Measurements from ENCODE around the gene MZT2A. TPM values are rescaled to one million over a fixed set of nuclear protein-coding genes. Genes with fewer than 3 reads are reported as not detected.
"Not testable (repeated sequence)": the region's sequence is repeated elsewhere in the genome, so short reads cannot be mapped to it uniquely, and the experiment has no call there.

MZT2A gene
- total RNA-seq, 1 experiment from 2014 or later = 118 TPM

- DNase-seq (ENCODE audit: low read depth) = no peak
Observed at GRCh38 chr2:131520526-131520925, 28.3 kb upstream of the MZT2A start.

- DNase-seq (ENCODE audit: low read depth) = not testable (repeated sequence)
Observed at GRCh38 chr2:131519871-131520470, 27.8 kb upstream of the MZT2A start.

- DNase-seq (ENCODE audit: low read depth) = no peak
Observed at GRCh38 chr2:131519466-131519865, 27.3 kb upstream of the MZT2A start.

GRCh38 chr2:131518531-131518930, 26.3 kb upstream of the MZT2A start:
- not testable (repeated sequence) for DNase-seq (ENCODE audit: low read depth)

GRCh38 chr2:131517856-131518255, 25.7 kb upstream of the MZT2A start:
- DNase-seq (ENCODE audit: low read depth) = not testable (repeated sequence)

- DNase-seq (ENCODE audit: low read depth) = no peak
Observed at GRCh38 chr2:131517106-131517831, 25.1 kb upstream of the MZT2A start.

- DNase-seq (ENCODE audit: low read depth) = not testable (repeated sequence)
Observed at GRCh38 chr2:131516621-131517020, 24.4 kb upstream of the MZT2A start.

GRCh38 chr2:131516011-131516410, 23.8 kb upstream of the MZT2A start:
- DNase-seq (ENCODE audit: low read depth) = no peak

- not testable (repeated sequence) for DNase-seq (ENCODE audit: low read depth)
Observed at GRCh38 chr2:131515235-131515634, 23.0 kb upstream of the MZT2A start.

GRCh38 chr2:131514408-131515166, 22.4 kb upstream of the MZT2A start:
- DNase-seq (ENCODE audit: low read depth) = not testable (repeated sequence)

- DNase-seq (ENCODE audit: low read depth) = not testable (repeated sequence)
Observed at GRCh38 chr2:131511969-131512870, 20.0 kb upstream of the MZT2A start.

- not testable (repeated sequence) for DNase-seq (ENCODE audit: low read depth)
Observed at GRCh38 chr2:131511291-131511968, 19.2 kb upstream of the MZT2A start.

- DNase-seq (ENCODE audit: low read depth) = no peak
Observed at GRCh38 chr2:131509615-131510014, 17.4 kb upstream of the MZT2A start.

GRCh38 chr2:131504082-131504750, 12.0 kb upstream of the MZT2A start:
- DNase-seq (ENCODE audit: low read depth) = not testable (repeated sequence)

- DNase-seq (ENCODE audit: low read depth) = not testable (repeated sequence)
Observed at GRCh38 chr2:131503587-131503986, 11.4 kb upstream of the MZT2A start.

- peak; percentile 54 for DNase-seq (ENCODE audit: low read depth)
Observed at GRCh38 chr2:131498321-131498973, 6.2 kb upstream of the MZT2A start.

- DNase-seq (ENCODE audit: low read depth) = not testable (repeated sequence)
Observed at GRCh38 chr2:131495506-131495905, 3.3 kb upstream of the MZT2A start.

- peak; percentile 12 for DNase-seq (ENCODE audit: low read depth)
Observed at GRCh38 chr2:131493199-131493968, 1.2 kb upstream of the MZT2A start.
